Tibial artery (tissue), 4 donors: ENCODE data around the gene STAP1.
"Not testable (repeated sequence)": the region's sequence is repeated elsewhere in the genome, so short reads cannot be mapped to it uniquely, and the experiment has no call there.

Source experiments
- DNase-seq, 2 donors: peaks; one replicate each; pipeline ENCODE4 v3.0.0-alpha.2; 2019
- H3K27ac ChIP-seq, 2 donors: fragments of 200-600 bp; sonication (generic) in 1 of 2; 1 replicate in 1 of 2; 2 replicates in 1 of 2; pipeline ENCODE4 v1.5.1; 2018 to 2019; ENCODE audit warnings: mild to moderate bottlenecking in 1 of 2
- H3K27me3 ChIP-seq, 2 donors: fragments of 200-600 bp; sonication (generic) in 1 of 2; one replicate each; pipeline versions ENCODE4 v1.5.1 to v1.6.0; 2016 to 2019
- H3K36me3 ChIP-seq, 3 donors: fragments of 200-600 bp; sonication (generic) in 2 of 3; one replicate each; pipeline ENCODE4 v1.5.1; 2016 to 2019; ENCODE audit warnings: mild to moderate bottlenecking in 2 of 3
- H3K4me1 ChIP-seq, 4 donors: fragments of 200-600 bp; sonication (generic) in 2 of 4; 1 replicate in 3 of 4; 2 replicates in 1 of 4; pipeline ENCODE4 v1.5.1; 2016 to 2019
- H3K4me3 ChIP-seq, 2 donors: fragments of 200-600 bp; sonication (generic) in 1 of 2; 1 replicate in 1 of 2; 2 replicates in 1 of 2; pipeline ENCODE4 v1.5.1; 2018 to 2019; ENCODE audit warnings: mild to moderate bottlenecking in 2 of 2
- H3K9me3 ChIP-seq, 3 donors: fragments of 200-600 bp; sonication (generic) in 1 of 3; one replicate each; pipeline ENCODE4 v1.5.1; 2016 to 2019
- intact Hi-C: fragments of 100-400 bp; cut with DNase I; formaldehyde crosslinking; loops from one replicate; pipeline ENCODE4 v1.15.0; 2023; ENCODE audit warnings: low total_unique reads
- TF ChIP-seq, protein P1 (sequence below), 2 experiments: fragments of 200-600 bp in 1 of 2; fragments of 450-650 bp in 1 of 2; IDR thresholded peaks; one replicate each; pipeline ENCODE4 v1.5.1; 2017 to 2019; ENCODE audit warnings: antibody characterized with exemption in 2 of 2, mild to moderate bottlenecking in 1 of 2, moderate library complexity in 1 of 2

STAP1 gene

DNA sequence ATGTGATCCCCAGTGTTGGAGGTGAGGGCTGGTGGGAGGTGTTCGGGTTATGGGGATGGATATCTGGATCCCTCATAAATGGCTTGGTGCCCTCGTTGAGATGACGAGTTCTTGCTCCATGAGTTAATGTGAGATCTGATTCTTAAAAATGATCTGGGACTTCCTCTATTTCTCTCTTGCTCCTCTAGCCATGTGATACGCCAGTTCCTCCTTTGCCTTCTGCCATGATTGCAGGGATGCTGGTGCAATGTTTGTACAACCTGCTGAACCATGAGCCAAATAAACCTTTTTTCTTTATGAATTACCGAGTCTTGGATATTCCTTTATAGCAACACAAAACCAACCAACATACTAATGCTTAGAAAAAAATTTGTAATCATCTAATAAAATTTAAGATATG lies 56.6 kb downstream of the STAP1 start:
- intact Hi-C loops, result no loop called here
- DNase-seq, result no peak
- TF ChIP-seq, protein P1, sequence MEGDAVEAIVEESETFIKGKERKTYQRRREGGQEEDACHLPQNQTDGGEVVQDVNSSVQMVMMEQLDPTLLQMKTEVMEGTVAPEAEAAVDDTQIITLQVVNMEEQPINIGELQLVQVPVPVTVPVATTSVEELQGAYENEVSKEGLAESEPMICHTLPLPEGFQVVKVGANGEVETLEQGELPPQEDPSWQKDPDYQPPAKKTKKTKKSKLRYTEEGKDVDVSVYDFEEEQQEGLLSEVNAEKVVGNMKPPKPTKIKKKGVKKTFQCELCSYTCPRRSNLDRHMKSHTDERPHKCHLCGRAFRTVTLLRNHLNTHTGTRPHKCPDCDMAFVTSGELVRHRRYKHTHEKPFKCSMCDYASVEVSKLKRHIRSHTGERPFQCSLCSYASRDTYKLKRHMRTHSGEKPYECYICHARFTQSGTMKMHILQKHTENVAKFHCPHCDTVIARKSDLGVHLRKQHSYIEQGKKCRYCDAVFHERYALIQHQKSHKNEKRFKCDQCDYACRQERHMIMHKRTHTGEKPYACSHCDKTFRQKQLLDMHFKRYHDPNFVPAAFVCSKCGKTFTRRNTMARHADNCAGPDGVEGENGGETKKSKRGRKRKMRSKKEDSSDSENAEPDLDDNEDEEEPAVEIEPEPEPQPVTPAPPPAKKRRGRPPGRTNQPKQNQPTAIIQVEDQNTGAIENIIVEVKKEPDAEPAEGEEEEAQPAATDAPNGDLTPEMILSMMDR (IDR thresholded peaks at IDR 0.05), result no peak
- Histone ChIP-seq H3K9me3 (peaks cover 0 to 3% (median 0%) of the 10 kb centered on the region in 3 donors), H3K4me3 (no peak overlapping the region), H3K36me3 (peaks cover 16 to 31% (median 30%) of the 10 kb centered on the region in 3 donors), H3K27me3 (no peaks in the 10 kb centered on the region), H3K4me1 (no peaks in the 10 kb centered on the region), H3K27ac (no peak overlapping the region)

DNA sequence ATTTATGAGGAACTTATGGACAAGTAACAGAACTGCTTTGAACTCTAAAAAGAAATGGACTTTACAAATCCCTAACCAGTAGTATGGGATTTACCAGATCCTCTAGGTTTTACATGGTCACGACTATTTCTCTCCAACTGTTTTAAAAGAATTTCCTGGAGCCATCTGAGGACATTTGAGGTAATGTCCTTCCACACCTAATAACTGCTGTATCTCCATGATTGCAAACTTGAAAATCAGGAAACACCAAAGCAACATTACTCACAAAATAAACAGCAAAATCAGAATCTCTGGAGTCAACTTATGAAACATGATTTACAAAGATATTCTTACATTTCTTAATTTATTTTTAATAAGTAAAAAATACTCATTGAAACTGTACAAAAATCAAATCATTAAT lies 58.0 kb downstream of the STAP1 start:
- Histone ChIP-seq H3K9me3 (no peaks in the 10 kb centered on the region), H3K4me3 (no peak overlapping the region), H3K27ac (no peak overlapping the region), H3K36me3 (peaks cover 30 to 44% (median 33%) of the 10 kb centered on the region in 3 donors), H3K27me3 (no peaks in the 10 kb centered on the region), H3K4me1 (no peaks in the 10 kb centered on the region)
- no peak for DNase-seq
- TF ChIP-seq, protein P1 (IDR thresholded peaks at IDR 0.05), result no peak
- intact Hi-C loops, result no loop called here

DNA sequence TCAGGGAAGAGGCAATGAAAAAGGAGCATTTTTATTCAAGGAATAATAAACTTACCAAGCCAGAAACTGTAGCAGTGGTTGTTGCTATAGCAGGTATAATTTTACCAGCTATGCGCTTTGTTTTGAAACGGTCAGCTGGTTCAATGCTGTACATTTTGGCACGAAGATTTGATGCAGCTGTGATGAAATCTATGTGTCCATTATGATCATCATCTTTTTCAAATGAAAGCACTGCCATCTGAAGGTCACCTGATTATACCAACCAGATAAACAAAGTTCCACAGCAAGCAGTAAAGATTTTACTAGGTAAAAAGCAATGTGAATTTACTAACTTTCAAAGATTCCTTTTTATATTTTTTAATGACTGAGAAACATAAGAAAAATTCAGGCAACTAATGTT lies 66.4 kb downstream of the STAP1 start:
- no peak overlapping the region for H3K27ac ChIP-seq
- DNase-seq, result no peak
- no peak overlapping the region for H3K4me3 ChIP-seq
- intact Hi-C loops, result loop anchor here (10.0 kb wide), 1 partner anchor 90 kb away; no protein-coding TSS in a partner anchor
- H3K4me1 ChIP-seq, result no peaks in the 10 kb centered on the region
- peaks cover 53 to 70% (median 67%) of the 10 kb centered on the region in 3 donors for H3K36me3 ChIP-seq
- no peaks in the 10 kb centered on the region for H3K9me3 ChIP-seq
- no peaks in the 10 kb centered on the region for H3K27me3 ChIP-seq
- TF ChIP-seq, protein P1 (IDR thresholded peaks at IDR 0.05), result no peak

- intact Hi-C loops, result no loop called here
- Histone ChIP-seq H3K36me3 (peaks cover 46 to 76% (median 47%) of the 10 kb centered on the region in 3 donors), H3K9me3 (no peaks in the 10 kb centered on the region)
Measured at GRCh38 chr4:67632492-67632891, 74.0 kb downstream of the STAP1 start.

GRCh38 chr4:67634741-67635140 lies 76.2 kb downstream of the STAP1 start:
- Histone ChIP-seq H3K4me1 (no peaks in the 10 kb centered on the region), H3K9me3 (no peaks in the 10 kb centered on the region), H3K27me3 (no peaks in the 10 kb centered on the region), H3K4me3 (no peak overlapping the region), H3K36me3 (peaks cover 37 to 77% (median 51%) of the 10 kb centered on the region in 3 donors), H3K27ac (no peak overlapping the region)
- TF ChIP-seq, protein P1 (IDR thresholded peaks at IDR 0.05), result no peak
- intact Hi-C loops, result no loop called here
- DNase-seq, result no peak

More at GRCh38 chr4:67632492-67632891, 74.0 kb downstream of the STAP1 start:
- Histone ChIP-seq H3K27ac (no peak overlapping the region), H3K4me1 (no peaks in the 10 kb centered on the region), H3K4me3 (no peak overlapping the region), H3K27me3 (no peaks in the 10 kb centered on the region)
- DNase-seq, result no peak
- TF ChIP-seq, protein P1 (IDR thresholded peaks at IDR 0.05), result no peak

DNA sequence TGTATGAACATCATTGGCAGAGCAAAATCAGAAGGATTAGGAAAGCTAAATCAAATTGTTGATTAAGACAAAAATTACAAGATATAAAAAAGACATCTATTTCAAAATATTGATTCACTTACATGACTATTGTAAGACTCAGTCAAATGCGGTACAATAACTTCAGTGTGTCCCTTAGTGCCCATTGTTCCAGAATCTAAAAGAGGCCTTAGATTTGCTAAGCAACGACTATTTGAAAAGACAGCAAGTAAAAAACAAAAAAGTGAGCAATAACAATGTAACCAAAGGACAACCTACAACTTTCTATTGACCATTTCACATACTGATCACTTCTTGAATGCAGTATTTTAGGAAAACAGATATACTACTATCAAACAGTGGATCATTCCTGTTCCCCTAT lies 76.8 kb downstream of the STAP1 start:
- no peak for DNase-seq
- Histone ChIP-seq H3K36me3 (peaks cover 37 to 71% (median 45%) of the 10 kb centered on the region in 3 donors), H3K27ac (no peak overlapping the region), H3K4me1 (no peaks in the 10 kb centered on the region), H3K27me3 (no peaks in the 10 kb centered on the region), H3K9me3 (no peaks in the 10 kb centered on the region), H3K4me3 (no peak overlapping the region)
- TF ChIP-seq, protein P1 (IDR thresholded peaks at IDR 0.05), result no peak
- intact Hi-C loops, result no loop called here

DNA sequence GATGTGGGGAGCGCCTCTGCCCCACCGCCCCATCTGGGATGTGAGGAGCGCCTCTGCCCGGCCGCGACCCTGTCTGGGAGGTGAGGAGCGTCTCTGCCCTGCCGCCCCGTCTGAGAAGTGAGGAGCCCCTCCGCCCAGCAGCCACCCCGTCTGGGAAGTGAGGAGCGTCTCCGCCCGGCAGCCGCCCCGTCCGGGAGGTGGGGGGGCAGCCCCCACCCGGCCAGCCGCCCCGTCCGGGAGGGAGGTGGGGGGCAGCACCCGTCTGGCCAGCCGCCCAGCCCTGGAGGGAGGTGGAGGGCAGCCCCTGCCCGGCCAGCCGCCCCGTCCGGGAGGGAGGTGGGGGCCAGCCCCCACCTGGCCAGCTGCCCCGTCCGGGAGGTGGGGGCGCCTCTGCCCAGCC lies 78.5 kb downstream of the STAP1 start:
- H3K4me3 ChIP-seq, H3K4me1 ChIP-seq, H3K27ac ChIP-seq, intact Hi-C loops, H3K27me3 ChIP-seq, H3K9me3 ChIP-seq, DNase-seq: not testable (repeated sequence)
- peaks cover 27 to 60% (median 33%) of the 10 kb centered on the region in 3 donors for H3K36me3 ChIP-seq
